Globus pallidus (tissue), 1 donor: ENCODE measurements around the gene NBEA.
"Not testable (repeated sequence)": the region's sequence is repeated elsewhere in the genome, so short reads cannot be mapped to it uniquely, and the experiment has no call there.

ENCODE experiments used
- DNase-seq: peaks from one replicate; pipeline ENCODE4 v3.0.0-alpha.2; 2015; ENCODE audit warnings: low spot score

NBEA gene

GRCh38 chr13:35389535-35389934, 447.5 kb downstream of the NBEA start:
- no peak for DNase-seq

- DNase-seq, result no peak
Measured at GRCh38 chr13:35392768-35393167, 450.7 kb downstream of the NBEA start.

GRCh38 chr13:35393886-35394285, 451.8 kb downstream of the NBEA start:
- DNase-seq, result no peak

- not testable (repeated sequence) for DNase-seq
Measured at GRCh38 chr13:35408285-35408684, 466.2 kb downstream of the NBEA start.

- DNase-seq, result no peak
Measured at GRCh38 chr13:35411059-35411744, 469.1 kb downstream of the NBEA start.

GRCh38 chr13:35448465-35448864, 506.4 kb downstream of the NBEA start:
- no peak for DNase-seq

GRCh38 chr13:35449821-35450220, 507.8 kb downstream of the NBEA start:
- no peak for DNase-seq

- no peak for DNase-seq
Measured at GRCh38 chr13:35455022-35455421, 513.0 kb downstream of the NBEA start.

- no peak for DNase-seq
Measured at GRCh38 chr13:35457258-35457657, 515.2 kb downstream of the NBEA start.

- DNase-seq, result no peak
Measured at GRCh38 chr13:35460061-35460460, 518.0 kb downstream of the NBEA start.

GRCh38 chr13:35465371-35465770, 523.3 kb downstream of the NBEA start:
- DNase-seq, result no peak

- no peak for DNase-seq
Measured at GRCh38 chr13:35468195-35468594, 526.1 kb downstream of the NBEA start.

- no peak for DNase-seq
Measured at GRCh38 chr13:35469806-35470525, 527.9 kb downstream of the NBEA start.

- peak; percentile 24 for DNase-seq
Measured at GRCh38 chr13:35470671-35471661, 528.9 kb downstream of the NBEA start.

GRCh38 chr13:35471706-35472322, 529.7 kb downstream of the NBEA start:
- DNase-seq, result no peak

- no peak for DNase-seq
Measured at GRCh38 chr13:35472323-35472881, 530.3 kb downstream of the NBEA start.

- no peak for DNase-seq
Measured at GRCh38 chr13:35473206-35473775, 531.2 kb downstream of the NBEA start.

GRCh38 chr13:35473802-35474201, 531.7 kb downstream of the NBEA start:
- no peak for DNase-seq

GRCh38 chr13:35474496-35475211, 532.6 kb downstream of the NBEA start:
- peak; percentile 31 for DNase-seq

- peak; percentile 21 for DNase-seq
Measured at GRCh38 chr13:35475212-35475959, 533.3 kb downstream of the NBEA start.
